Stimulated activated CD4-positive, alpha-beta T cell treated with anti-CD3 and anti-CD28 coated beads, TNF-alpha, amount 100 ng/mL, for 24 hours (primary cell): ENCODE data around the gene PDK2.
"Not testable (repeated sequence)": the region's sequence is repeated elsewhere in the genome, so short reads cannot be mapped to it uniquely, and the experiment has no call there.

Source experiments
- DNase-seq, 3 experiments: peaks; one replicate each; pipeline ENCODE4 v3.0.0-alpha.2; 2020; ENCODE audit warnings: low read depth in 3 of 3

Gene PDK2

DNA sequence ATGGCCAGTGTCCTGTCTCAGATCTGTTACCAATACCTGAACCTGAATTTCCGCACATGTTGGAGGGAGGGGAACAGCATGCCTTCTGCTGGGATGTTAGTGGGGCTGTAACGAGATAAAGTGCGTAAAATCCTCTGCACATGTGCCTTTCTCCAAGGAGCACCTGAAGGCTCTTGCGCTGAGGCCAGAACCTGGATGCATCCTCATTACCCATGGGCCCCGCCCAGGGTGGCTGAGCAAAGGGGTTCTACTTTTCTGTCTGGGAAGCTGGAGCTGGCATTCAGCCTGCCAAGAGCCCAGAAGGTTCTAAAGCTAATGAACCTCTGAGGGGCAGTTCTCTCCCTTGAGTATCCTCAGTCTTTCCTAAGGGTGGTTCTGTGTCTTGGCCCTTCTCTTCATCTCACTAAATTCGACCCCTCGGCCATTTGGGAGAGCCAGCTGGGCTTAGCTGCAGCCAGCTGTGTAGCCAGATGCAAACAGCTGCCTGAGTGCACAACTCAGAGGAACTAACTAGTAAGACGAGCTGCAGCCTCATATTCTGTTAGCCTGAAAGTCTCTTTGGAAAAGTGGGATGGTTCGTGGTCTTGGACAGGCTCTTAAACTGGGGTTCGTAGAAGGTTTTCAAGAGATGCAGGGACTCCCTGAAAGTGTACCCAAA is 36.7 kb upstream of the PDK2 start:
- no peak for DNase-seq

DNA sequence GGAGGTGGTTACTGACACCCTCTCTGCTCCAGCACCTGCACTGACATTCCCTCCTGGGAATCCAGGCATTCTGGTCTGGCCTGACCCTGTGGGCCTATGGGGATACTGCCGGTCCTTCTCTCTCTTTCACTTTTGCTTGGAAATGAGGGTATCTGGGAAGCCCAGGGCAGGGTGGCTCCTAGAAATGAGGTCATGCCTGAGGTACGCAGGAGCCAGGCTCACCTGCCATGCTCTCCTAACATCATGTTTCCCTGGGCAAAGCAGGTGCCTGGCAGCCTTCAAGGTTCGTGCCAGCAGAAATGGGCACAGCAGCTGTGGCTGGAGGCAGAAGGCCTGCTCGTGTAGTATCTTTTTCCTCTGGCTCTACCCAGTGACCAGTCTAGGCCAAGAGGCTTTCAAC is 35.9 kb upstream of the PDK2 start:
- DNase-seq, result no peak

DNA sequence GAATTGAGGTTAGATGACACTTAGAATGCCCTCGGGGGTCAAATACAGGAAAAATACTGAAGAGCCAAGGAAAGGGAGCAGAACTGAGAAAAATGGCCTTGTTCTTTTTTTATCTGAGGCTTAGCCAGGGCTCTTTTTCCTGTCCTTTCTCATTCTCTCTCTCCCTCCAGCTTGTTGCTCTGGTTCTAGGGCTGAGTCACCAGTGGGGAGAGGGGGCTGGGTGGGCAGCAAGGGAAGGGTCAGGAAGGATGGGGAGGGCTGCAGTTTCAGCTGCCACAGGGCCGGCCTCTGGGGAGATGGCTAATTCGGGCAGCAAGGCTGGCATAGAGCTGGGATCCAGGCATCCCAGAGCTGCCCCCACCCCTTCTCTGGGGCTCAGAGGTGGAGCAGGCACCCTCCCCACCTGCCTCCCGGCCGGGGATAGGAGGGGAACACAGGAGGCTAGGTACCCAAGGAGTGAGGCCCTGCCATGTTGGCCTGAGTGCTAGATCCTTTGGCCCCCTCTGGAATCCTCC is 35.3 kb upstream of the PDK2 start:
- DNase-seq, result no peak

DNA sequence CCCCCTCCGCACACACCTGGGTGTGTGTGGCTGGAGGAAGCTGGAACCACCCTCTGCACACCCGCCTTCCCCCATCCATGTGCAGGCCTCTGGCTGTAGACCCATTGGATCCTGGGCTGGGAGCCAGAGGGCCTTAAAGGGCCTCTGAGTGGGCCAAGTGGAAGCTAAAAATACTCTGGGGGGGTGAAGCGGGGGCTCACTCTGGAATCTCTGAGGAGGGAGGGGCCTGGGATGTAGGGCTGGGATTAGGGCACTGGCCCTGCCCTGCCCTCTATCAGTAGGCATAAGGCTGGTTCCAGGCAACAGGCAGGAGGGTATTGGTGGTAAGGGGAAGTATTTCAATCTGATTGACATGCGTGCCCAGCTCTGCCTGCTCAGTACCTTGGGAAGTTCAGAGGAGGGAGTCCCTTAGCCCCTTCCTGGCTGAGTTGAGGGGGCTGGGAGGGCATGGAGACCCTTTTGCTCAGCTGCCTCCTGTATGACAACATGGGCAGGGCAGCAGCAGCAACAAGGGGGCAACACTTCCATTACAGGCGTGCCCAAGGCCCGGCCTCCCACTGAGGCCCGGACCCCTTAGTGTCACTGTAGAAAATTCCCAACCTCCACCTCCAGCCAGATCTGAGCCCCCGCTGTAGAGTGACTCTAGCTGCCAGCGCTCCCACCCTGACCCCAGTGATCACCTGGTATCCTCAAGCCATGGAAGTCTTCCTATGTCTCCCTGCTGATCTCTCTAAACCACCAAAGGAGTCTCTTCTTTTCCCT is 34.0 kb upstream of the PDK2 start:
- DNase-seq, result no peak

DNA sequence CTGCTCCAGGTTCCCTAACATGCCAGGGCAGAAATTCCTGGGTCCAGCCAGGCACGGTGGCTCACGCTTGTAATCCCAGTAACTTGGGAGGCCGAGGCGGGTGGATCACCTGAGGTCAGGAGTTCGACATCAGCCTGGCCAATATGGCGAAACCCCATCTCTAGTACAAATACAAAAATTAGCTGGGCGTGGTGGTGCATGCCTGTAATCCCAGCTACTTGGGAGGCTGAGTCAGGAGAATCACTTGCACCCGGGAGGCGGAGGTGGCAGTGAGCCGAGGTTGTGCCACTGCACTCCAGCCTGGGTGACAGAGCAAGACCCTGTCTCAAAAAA is 33.5 kb upstream of the PDK2 start:
- not testable (repeated sequence) for DNase-seq

DNA sequence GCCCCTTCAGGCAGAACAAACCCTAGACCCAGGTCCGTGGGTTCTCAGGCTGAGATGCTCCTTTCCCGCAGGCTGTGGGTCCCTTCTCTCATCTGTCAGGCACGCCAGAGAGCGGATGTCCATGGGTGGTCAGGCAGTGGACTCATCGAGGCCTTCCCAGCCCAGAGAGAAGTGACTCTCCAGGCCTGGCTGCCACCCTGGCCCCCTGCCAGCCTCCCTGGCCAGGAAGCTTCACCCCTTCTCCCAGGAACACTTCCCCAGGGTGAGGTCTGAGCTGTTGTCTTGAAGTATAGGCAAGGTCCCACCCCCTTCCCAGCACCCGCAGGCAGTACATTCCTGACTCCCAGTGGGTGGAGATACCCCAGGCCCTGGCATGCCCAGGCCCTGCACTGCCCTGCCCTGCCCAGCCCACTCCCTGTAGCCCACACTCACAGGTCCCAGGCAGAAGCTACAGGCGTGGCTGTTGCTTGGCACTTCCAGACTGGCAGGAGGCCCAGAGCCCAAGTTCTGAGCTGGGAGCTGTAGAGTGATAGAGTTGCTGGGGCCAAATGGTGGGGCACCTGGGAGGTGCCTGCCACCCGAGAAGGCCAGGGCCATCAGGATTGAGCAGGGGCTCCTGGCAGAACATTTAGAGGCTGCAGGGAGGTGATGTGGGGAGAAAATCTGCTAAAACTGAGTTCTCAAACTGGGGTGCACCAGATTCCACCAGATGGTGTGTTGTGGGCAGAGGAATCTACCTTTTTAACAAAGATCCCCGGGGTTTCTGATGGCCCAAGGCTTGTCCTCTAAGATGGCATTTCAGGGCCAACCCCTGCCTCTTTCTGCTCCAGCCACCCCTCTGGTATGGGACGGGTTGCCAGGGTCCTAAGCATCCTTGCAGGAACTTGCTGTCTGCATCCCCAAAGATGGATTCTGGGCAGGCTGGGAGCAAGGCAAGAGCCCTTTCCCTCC is 32.6 kb upstream of the PDK2 start:
- no peak for DNase-seq

DNA sequence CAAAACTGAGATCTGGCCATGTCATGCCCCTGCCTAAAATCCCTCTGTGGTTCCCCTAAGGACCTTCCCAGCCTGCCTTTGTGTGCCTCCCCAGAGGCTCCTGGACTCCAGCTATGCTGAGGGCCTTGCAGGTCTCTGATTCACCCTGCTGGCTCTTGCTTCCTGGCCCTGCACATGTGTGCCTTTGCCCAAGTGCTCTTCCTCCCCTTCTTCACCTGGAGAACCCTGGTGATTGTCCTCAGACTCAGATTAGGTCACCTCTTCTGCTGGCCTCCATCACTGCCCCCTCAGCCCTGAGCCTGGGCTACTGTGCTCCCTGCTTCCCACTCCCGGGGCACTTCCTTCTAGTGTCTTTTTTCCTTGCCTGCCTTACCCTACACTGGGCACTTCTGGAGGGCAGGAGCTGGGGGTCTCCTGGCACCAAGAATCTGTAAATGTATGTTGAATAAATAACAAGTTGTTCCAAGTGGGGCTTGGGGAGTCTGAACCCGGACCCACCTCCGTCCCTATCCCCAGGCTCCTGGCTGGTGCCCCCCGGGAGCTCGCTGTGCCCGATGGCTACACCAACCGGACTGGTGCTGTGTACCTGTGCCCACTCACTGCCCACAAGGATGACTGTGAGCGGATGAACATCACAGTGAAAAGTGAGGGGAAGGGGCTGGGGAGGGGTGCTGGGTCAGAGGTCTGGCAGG is 31.4 kb upstream of the PDK2 start:
- DNase-seq, result no peak

DNA sequence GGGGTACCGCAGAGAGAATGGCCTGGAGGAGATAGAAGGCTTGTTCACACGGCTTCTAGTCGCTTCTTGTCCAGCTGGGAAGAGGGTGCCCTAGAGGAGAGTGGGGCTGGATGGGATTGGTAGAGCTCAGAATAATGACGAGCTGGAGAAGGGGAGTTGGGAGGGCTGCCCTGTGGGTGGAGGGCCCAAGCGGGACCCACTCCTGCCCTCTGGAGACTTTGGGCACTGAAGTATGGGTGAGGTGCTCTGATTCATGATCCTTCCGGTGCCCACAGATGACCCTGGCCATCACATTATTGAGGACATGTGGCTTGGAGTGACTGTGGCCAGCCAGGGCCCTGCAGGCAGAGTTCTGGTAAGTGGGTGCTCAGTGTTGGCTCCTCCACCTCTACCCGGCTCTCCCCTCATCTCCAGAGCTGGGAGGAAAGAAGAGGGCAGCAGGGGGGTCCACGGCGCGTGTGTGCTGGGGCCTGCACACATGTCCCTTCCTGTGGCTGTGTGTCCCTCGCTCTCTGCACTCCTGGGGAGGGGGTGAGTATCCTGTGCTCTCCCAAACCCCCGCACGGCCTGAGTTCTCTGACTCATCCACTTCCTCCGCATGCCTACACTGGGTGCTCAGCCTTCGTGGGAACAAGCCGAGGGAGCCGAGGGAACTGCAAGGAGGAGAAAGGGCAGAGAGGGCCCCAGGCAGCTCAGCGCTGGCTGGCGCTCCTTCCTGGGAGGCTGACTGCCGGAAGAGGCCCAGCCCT is 30.7 kb upstream of the PDK2 start:
- DNase-seq, result no peak

DNA sequence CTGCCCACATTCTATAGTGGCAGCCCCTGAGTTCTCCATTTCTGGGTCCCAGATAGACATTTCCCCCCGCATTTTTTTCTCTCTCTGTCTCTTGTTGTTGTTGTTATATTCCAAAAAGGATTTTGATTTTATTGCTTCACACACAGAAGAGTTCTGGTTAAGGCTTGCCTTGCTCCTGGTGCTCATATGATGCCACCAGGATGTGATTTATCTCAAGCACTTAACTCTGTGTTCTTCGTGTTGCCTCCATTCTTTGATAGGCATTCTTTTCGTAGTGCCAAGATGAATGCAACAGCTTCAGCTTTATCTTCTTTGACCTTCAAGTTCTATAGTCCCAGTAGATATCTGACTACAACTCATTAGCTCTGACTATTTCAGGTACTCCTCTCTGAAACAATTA is 30.1 kb upstream of the PDK2 start:
- no peak for DNase-seq

DNA sequence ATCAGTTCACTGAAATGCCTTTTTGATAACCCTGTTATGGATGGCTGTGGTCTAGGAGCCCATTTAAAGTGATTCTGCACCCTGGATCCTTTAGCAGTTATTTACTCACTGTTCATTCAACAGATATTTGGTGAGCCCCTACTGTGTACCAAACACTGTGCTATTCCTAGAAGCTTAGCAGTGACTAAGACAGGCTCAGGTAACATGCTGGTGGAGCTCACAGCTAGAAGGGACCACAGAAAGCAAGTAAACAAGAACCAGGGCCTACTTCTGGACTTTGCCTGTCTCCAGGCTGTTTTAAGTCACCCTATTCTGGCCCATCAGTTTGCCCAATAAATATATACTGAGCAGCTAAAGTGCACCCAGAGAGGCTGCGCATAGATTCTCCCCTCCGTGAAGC is 28.2 kb upstream of the PDK2 start:
- no peak for DNase-seq

DNA sequence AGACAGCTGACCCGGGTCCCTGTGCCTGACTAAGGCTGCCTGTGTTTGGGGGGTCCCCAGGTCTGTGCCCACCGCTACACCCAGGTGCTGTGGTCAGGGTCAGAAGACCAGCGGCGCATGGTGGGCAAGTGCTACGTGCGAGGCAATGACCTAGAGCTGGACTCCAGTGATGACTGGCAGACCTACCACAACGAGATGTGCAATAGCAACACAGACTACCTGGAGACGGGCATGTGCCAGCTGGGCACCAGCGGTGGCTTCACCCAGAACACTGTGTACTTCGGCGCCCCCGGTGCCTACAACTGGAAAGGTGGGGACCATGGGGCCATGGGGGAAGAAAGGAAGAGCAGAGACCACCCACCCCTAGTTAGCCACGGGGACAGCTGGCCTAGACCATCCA is 27.2 kb upstream of the PDK2 start:
- no peak for DNase-seq

DNA sequence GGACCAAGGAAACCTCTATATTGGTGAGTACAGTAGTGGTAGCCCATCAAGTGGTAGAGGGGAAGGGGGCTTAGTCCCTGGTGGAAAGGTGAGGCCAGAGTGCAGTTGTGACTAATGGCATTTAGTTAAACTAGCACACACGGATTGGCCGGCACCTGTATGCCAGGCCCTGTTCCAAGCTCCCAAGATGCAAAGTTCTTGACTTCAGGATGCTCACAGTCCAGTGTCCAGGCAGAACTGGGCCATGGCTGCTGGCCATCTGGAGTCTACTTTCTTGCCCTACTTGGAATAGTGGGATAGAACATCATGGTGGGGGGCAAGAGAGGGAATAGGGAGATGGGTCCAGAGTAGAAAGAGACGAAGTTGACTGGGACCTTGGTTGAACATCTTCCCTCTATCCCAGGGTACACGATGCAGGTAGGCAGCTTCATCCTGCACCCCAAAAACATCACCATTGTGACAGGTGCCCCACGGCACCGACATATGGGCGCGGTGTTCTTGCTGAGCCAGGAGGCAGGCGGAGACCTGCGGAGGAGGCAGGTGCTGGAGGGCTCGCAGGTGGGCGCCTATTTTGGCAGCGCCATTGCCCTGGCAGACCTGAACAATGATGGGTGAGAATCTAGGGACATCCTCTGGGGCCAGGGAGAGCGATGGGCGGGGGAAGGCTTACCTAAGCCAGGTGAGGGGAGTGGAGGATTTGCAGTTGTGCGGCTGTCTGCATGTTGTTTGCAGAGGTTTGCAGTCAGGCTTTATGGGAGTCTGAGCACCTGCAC is 24.1 kb upstream of the PDK2 start:
- DNase-seq, result no peak

DNA sequence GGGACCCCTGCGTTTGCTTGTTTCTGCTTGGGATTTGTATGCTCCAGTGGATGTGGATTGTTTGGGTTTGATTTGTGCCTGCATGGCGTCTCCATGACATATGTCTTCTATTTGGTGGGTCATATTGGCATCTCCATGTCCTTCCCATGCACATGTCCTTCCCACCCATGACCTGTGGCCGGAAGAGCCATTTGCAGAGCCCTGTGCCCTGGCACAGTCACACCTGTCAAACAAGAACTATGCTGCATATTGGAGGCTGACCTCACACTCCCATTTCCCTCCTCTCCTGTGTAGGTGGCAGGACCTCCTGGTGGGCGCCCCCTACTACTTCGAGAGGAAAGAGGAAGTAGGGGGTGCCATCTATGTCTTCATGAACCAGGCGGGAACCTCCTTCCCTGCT is 23.5 kb upstream of the PDK2 start:
- DNase-seq, result no peak

DNA sequence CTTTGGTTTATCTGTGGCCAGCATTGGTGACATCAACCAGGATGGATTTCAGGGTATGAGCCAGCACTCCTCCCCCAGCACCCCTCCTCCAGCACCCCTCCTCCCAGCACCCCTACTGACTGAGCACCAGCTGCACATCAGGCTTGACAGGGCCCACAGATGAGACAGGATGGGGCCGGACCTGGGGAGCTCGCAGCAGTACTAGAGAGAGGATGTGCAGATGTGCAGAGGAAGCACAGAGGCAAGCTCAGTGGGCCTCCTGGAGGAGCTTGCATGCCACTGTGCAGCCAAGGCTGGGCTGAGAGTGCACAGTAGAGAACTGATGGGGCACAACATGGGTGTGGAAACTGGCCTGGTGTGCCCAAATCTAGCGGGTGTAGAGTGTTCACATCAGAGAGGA is 23.0 kb upstream of the PDK2 start:
- no peak for DNase-seq

DNA sequence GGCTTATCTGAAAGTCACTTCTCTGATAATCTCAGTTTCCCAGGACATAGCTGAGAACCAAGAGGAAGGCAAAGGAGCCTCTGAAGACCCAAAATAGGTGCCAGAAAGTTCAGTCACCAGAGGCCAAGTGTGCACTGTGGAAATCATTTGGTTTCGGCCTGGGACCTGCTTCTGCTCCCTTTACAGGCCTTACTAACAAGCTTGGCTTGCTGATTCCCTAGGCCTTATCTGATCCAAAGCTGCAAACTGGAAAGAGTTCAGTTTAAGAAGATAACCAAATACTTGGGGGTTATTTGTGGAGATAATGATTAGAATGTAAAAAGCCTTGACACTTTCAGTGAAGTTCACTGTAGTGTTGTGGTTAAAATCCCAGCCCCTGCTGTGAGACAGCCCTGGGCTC is 22.2 kb upstream of the PDK2 start:
- no peak for DNase-seq

DNA sequence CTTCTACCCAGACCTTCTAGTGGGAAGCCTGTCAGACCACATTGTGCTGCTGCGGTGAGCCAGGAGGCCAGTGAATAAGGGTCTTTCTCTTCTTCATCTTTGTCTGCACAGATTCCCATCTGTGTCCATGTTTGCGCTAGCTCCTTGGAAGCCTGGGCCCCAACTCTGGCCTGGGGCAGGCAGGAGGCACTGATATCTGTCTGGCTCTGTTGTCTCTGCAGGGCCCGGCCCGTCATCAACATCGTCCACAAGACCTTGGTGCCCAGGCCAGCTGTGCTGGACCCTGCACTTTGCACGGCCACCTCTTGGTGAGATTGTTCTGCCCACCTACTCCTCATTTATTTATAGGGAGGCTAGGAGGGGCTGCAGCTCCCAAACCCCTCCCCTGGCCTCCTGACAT is 20.9 kb upstream of the PDK2 start:
- no peak for DNase-seq

DNA sequence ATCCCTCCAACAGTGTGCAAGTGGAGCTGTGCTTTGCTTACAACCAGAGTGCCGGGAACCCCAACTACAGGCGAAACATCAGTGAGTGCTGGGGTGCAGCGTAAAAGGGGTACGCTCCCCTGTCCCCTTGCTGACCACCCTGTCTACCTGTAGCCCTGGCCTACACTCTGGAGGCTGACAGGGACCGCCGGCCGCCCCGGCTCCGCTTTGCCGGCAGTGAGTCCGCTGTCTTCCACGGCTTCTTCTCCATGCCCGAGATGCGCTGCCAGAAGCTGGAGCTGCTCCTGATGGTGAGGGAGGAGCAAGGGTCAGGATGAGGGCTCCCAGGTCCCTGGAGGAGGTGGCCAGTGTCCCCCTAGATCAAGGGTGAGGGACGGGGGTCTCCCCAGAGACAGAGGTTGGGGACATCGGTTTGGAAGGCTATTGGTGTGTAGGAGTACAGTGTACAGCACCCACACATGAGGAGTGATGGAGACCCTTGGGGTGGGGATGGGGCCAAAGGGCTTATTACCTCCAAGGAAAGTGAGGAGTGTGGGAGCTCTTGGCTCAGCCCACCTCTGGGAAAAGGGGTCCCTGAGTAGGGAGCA is 19.6 kb upstream of the PDK2 start:
- DNase-seq, result no peak

DNA sequence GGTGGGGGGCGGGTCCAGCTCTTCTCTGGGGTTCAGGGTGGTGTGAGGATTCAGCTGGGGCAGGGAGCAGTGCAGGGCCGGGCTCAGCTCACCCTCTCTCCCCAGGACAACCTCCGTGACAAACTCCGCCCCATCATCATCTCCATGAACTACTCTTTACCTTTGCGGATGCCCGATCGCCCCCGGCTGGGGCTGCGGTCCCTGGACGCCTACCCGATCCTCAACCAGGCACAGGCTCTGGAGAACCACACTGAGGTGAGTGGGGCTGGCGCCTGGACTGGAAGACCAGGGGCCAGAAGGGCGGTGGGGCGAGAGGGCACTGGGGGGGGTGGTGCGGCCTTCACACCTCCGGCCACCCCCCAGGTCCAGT is 18.9 kb upstream of the PDK2 start:
- no peak for DNase-seq

DNA sequence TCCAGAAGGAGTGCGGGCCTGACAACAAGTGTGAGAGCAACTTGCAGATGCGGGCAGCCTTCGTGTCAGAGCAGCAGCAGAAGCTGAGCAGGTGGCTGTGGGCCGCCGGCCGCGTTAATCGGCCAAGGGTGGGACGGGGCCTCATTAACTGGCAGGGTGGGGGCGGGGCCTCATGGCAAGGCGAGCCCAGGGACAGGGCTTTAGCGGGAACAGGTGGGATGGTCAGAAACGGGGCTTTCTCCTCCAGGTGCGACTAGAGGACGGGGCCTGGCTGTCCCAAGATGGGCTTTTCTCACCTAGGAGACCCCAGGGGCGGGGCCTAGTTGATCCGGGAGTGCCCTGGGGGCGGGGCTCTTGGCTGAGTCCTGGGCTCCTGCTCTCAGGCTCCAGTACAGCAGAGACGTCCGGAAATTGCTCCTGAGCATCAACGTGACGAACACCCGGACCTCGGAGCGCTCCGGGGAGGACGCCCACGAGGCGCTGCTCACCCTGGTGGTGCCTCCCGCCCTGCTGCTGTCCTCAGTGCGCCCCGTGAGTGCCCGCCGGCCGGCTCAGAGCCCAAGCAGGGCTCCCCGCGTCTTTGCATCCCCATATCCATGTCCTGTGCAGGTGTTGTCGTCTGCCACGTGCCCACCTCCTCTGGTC is 18.4 kb upstream of the PDK2 start:
- no peak for DNase-seq

DNA sequence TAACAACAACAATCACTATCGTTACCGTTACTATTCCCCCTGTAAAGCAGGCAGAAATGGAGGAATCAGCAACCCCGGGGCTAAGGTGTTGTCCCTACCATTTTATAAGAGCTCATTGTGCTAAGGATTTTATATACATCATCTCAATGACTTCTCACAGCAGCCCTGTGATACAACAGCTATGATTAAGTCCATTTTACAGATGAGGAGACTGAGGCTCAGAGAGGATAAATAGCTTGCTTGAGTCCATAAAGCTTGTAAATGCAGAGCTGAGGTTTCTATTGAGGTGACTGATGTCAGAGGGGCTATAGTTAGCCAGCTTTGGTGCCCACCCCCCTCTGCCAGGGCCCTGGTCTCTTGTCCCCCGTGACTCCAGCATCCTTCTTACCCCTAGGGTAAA is 16.7 kb upstream of the PDK2 start:
- no peak for DNase-seq
